GM12878 (cell line): ENCODE data around the gene NOS1. TPM values are rescaled to one million over a fixed set of nuclear protein-coding genes. Genes with fewer than 3 reads are reported as not detected.

Experiments used
- ATAC-seq: fragments of 200-7000 bp; cut with Tn5 transposase; 3 replicates; pipeline ENCODE4 v1.9.1; 2020; ENCODE audit warnings: mild to moderate bottlenecking, moderate library complexity
- BruUV-seq: library from RNA; stranded (reverse); fragments of 400-500 nt; replicated peaks from 2 replicates; lab custom pipeline; 2021; lab: Mats Ljungman, UMichigan
- CTCF ChIA-PET: fragments of 300-600 bp; sonication (Branson Sonifier 250); formaldehyde crosslinking; extraction: SDS; loops from one replicate; lab custom pipeline; 2021; ENCODE audit warnings: inconsistent platforms; lab: Yijun Ruan, JAX
- POLR2A ChIA-PET: fragments of 350-600 bp; formaldehyde crosslinking; extraction: SDS; loops from one replicate; lab custom pipeline; 2021; ENCODE audit warnings: inconsistent platforms; lab: Charles Lee
- RAD21 ChIA-PET: fragments of 300-600 bp; sonication (Branson Sonifier 250); formaldehyde crosslinking; loops from one replicate; lab custom pipeline; 2023; ENCODE audit warnings: antibody characterized with exemption; ENCODE audit not compliant: unreplicated experiment; lab: Charles Lee
- SMC1A ChIA-PET: fragments of 300-600 bp; sonication (Branson Sonifier 250); formaldehyde crosslinking; loops from one replicate; lab custom pipeline; 2023; ENCODE audit not compliant: unreplicated experiment, uncharacterized antibody; lab: Charles Lee
- DNase-seq: peaks from one replicate; pipeline ENCODE4 v3.0.0-alpha.2; 2011; ENCODE audit warnings: low read depth, low spot score
- FAIRE-seq: peaks from 3 replicates; lab custom pipeline; 2011; peaks lifted over from hg19 to GRCh38; lab: Jason Lieb, UNC
- H2AFZ ChIP-seq: 2 replicates; pipeline ENCODE4 v1.6.0; 2011; ENCODE audit warnings: low read depth, low read length, control low read depth; ENCODE audit not compliant: control insufficient read depth
- H3K27ac ChIP-seq: 2 replicates; pipeline ENCODE4 v1.5.1; 2011; ENCODE audit warnings: control low read depth; ENCODE audit not compliant: control insufficient read depth, insufficient read depth
- H3K27me3 ChIP-seq, 2 experiments: replicated peaks in 1 of 2; 2 replicates each; pipeline versions ENCODE4 v1.6.0 to v1.6.1; 2011; ENCODE audit warnings: low read length in 1 of 2; ENCODE audit not compliant: control insufficient read depth in 2 of 2, insufficient read depth in 2 of 2
- H3K36me3 ChIP-seq, 2 experiments: 2 replicates each; pipeline ENCODE4 v1.5.1; 2011; ENCODE audit warnings: low read length in 1 of 2; ENCODE audit not compliant: control insufficient read depth in 2 of 2, insufficient read depth in 2 of 2
- H3K4me1 ChIP-seq: 2 replicates; pipeline ENCODE4 v1.6.1; 2011; ENCODE audit warnings: mild to moderate bottlenecking, low read length, moderate library complexity, mixed read lengths; ENCODE audit not compliant: control insufficient read depth, insufficient read depth
- H3K4me2 ChIP-seq: 2 replicates; pipeline ENCODE4 v1.6.0; 2011; ENCODE audit warnings: control low read depth; ENCODE audit not compliant: control insufficient read depth, insufficient read depth
- H3K4me3 ChIP-seq: fragments of 200-600 bp; sonication (generic); 2 replicates; pipeline ENCODE4 v1.5.1; 2016
- H3K79me2 ChIP-seq: 2 replicates; pipeline ENCODE4 v1.6.0; 2011; ENCODE audit warnings: low read length; ENCODE audit not compliant: control insufficient read depth, insufficient read depth
- H3K9ac ChIP-seq: 2 replicates; pipeline ENCODE4 v1.8.0; 2011; ENCODE audit warnings: low read length, control low read depth, mixed read lengths; ENCODE audit not compliant: control insufficient read depth, insufficient read depth
- H3K9me3 ChIP-seq: replicated peaks from 3 replicates; pipeline ENCODE4 v1.5.1; 2011; ENCODE audit warnings: mild to moderate bottlenecking, low read length; ENCODE audit not compliant: control insufficient read depth, insufficient read depth
- H4K20me1 ChIP-seq: 2 replicates; pipeline ENCODE4 v1.6.0; 2011; ENCODE audit not compliant: control insufficient read depth, insufficient read depth
- BCL3 ChIP-seq: IDR thresholded peaks from 2 replicates; pipeline ENCODE4 v1.6.1; 2011; ENCODE audit warnings: borderline replicate concordance, low read depth, mild to moderate bottlenecking, moderate library complexity, low read length; ENCODE audit not compliant: insufficient read depth, poor library complexity, severe bottlenecking
- CREM ChIP-seq: IDR thresholded peaks from 2 replicates; pipeline ENCODE4 v1.6.1; 2014; ENCODE audit warnings: antibody characterized with exemption, low read depth
- IRF4 ChIP-seq: IDR thresholded peaks from 2 replicates; pipeline ENCODE4 v1.6.1; 2011; ENCODE audit warnings: low read depth, low read length
- KAT2A ChIP-seq: conservative IDR thresholded peaks from 2 replicates; pipeline ENCODE4 v1.6.1; 2011; ENCODE audit warnings: low read depth, low read length; ENCODE audit not compliant: control insufficient read depth
- MYC ChIP-seq: IDR thresholded peaks from 2 replicates; pipeline ENCODE4 v1.6.1; 2011; ENCODE audit warnings: mild to moderate bottlenecking, low read length, moderate library complexity, inconsistent platforms; ENCODE audit not compliant: insufficient read depth, insufficient replicate concordance, insufficient read length, severe bottlenecking
- PAX5 ChIP-seq: IDR thresholded peaks from 2 replicates; pipeline ENCODE4 v1.6.1; 2011; ENCODE audit warnings: low read depth, low read length, borderline replicate concordance
- PAX8 ChIP-seq: fragments of 450-650 bp; IDR thresholded peaks from 2 replicates; pipeline ENCODE4 v1.6.1; 2017; ENCODE audit warnings: mild to moderate bottlenecking, moderate library complexity
- POLR2AphosphoS5 ChIP-seq: IDR thresholded peaks from 2 replicates; pipeline ENCODE4 v1.6.1; 2011; ENCODE audit warnings: mild to moderate bottlenecking, low read length, inconsistent platforms
- PRDM15 ChIP-seq: fragments of 450-650 bp; formaldehyde crosslinking; IDR thresholded peaks from 2 replicates; pipeline ENCODE4 v1.4.0; 2020; ENCODE audit warnings: mild to moderate bottlenecking, moderate library complexity
- SREBF2 ChIP-seq: IDR thresholded peaks from 2 replicates; pipeline ENCODE4 v1.6.1; 2012; ENCODE audit warnings: mild to moderate bottlenecking, low read length
- TBL1XR1 ChIP-seq: IDR thresholded peaks from 2 replicates; pipeline ENCODE4 v1.6.1; 2012; ENCODE audit warnings: low read depth, low read length, improper control_type of control experiment
- WGBS: methylation state at CpG from one replicate; pipeline ENCODE4 v1.1.6; 2016; ENCODE audit warnings: low lambda C conversion rate; ENCODE audit not compliant: insufficient replicate concordance, insufficient coverage; ENCODE audit errors: missing lambda C conversion rate; 5-methylcytosine and 5-hydroxymethylcytosine counted together
- in situ Hi-C: fragments of 300-500 bp; cut with MboI; formaldehyde crosslinking; loops from 9 replicates; pipeline ENCODE4 v1.14.3; 2018; ENCODE audit warnings: mixed read lengths
- intact Hi-C: fragments of 100-400 bp; cut with micrococcal nuclease; formaldehyde crosslinking; loops from one replicate; pipeline ENCODE4 v1.14.2; 2022; ENCODE audit not compliant: unreplicated experiment
- polyA plus RNA-seq, 11 experiments: library from polyadenylated mRNA; depleted of rRNA in 4 of 11; unstranded in 6 of 11; stranded (reverse) in 5 of 11; fragments of >200 nt; fragmentation: Nextera tagmentation in 4 of 11; fragmentation: Illumina TruSeq in 1 of 11; extraction: Ambion mirVana in 4 of 11; extraction: Trizol in 1 of 11; gene quantifications; 1 replicate in 1 of 11; 2 replicates in 10 of 11; pipeline versions ENCODE4 v1.2.1 to v1.2.3, GENCODE V29; 2011 to 2016; ENCODE audit warnings: inconsistent platforms in 2 of 11, missing spikeins in 2 of 11, low read depth in 1 of 11
- total RNA-seq, 4 experiments: library from RNA; depleted of rRNA in 3 of 4; stranded (reverse); fragments of >200 nt in 3 of 4; fragmentation: Illumina TruSeq in 1 of 4; extraction: Trizol in 1 of 4; gene quantifications; 2 replicates each; pipeline versions ENCODE4 v1.2.1 to v1.2.3, GENCODE V29; 2013 to 2021
- TF ChIP-seq, protein P1 (sequence below): IDR thresholded peaks from 2 replicates; pipeline ENCODE4 v1.6.1; 2012; ENCODE audit warnings: low read length, inconsistent platforms
- TF ChIP-seq, protein P2 (sequence below): fragments of 450-650 bp; IDR thresholded peaks from 2 replicates; pipeline ENCODE4 v1.6.1; 2017; ENCODE audit warnings: mild to moderate bottlenecking, low read depth, inconsistent platforms; ENCODE audit not compliant: poor library complexity, severe bottlenecking

The NOS1 gene
- total and polyA plus RNA-seq, 10 of the 15 experiments (the other 5 are each of a cell fraction or from before 2014, with no cell fraction given): under 0.01 to 0.04 (median 0.01) TPM; not detected in 7

DNA sequence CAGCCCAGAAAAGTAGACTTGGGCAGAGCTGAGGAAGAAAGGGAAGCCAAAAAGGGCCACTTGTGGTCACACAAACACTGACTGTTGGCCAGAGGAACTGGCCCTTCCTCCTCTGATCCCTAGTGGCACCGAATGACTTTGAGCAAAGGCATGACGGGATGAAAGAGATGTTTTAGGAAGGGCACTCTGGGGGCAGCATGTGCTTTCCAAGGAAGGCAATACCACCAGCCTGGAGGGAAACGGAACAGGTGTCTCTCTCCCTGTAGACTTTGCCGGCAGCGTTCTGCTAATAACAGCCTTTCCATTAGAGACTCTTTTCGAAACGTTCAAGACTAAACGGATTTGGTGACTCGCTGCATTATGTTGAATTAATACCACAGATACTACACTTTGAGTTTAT, 158.9 kb downstream of the NOS1 start (continued):
- TF ChIP-seq BCL3: no peak
- no peak for TF ChIP-seq POLR2AphosphoS5
- no peak for TF ChIP-seq PAX5
- TF ChIP-seq SREBF2: no peak
- no peak for TF ChIP-seq MYC
- TF ChIP-seq PAX8: no peak
- no peak for TF ChIP-seq CREM
- no peak for TF ChIP-seq IRF4
- TF ChIP-seq, protein P1, sequence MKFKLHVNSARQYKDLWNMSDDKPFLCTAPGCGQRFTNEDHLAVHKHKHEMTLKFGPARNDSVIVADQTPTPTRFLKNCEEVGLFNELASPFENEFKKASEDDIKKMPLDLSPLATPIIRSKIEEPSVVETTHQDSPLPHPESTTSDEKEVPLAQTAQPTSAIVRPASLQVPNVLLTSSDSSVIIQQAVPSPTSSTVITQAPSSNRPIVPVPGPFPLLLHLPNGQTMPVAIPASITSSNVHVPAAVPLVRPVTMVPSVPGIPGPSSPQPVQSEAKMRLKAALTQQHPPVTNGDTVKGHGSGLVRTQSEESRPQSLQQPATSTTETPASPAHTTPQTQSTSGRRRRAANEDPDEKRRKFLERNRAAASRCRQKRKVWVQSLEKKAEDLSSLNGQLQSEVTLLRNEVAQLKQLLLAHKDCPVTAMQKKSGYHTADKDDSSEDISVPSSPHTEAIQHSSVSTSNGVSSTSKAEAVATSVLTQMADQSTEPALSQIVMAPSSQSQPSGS: no peak
- TF ChIP-seq KAT2A: no peak
- TF ChIP-seq, all 136 proteins: peak for 0

DNA sequence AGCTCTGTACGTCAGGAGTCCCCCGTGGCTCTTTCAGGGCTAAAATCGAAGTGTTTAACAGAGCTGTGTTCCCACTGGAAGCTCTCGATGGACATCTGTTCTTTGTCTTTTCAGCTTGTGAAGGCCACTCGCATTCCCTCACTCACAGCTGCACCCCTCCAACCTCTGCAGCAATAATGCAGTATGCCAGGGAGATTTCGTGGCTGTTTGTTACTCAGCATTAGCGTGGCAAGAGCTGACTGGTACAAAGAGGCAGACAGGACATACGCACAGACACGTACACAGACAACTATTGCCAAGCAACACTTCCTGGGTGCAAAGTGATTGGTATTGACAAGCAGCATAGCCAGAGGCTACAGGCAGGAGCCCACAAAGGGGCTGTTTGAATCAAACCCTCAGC, 159.4 kb downstream of the NOS1 start:
- no peak for DNase-seq
- no peaks in the 10 kb centered on the region for H3K79me2 ChIP-seq
- H4K20me1 ChIP-seq: no peaks in the 10 kb centered on the region
- BruUV-seq: no TSS peak
- ATAC-seq: no peak
- H3K27ac ChIP-seq: no peak overlapping the region
- ChIA-PET POLR2A (no interaction called here), RAD21 (no interaction called here), CTCF (interaction anchor here (3.6 kb wide), 1 partner anchor 9 kb away, joined by 11 read pairs; no protein-coding TSS in a partner anchor), SMC1A (interaction anchor here (1.3 kb wide), 1 partner anchor 11 kb away, joined by 3 read pairs; no protein-coding TSS in a partner anchor)
- H3K9me3 ChIP-seq: no peaks in the 10 kb centered on the region
- no peaks in the 10 kb centered on the region; a peak in 1 of 4 replicates for H3K27me3 ChIP-seq
- FAIRE-seq: no peak
- in situ Hi-C loops (no loop called here), intact Hi-C loops (no loop called here)
- no peak overlapping the region for H3K4me2 ChIP-seq
- H3K4me1 ChIP-seq: no peaks in the 10 kb centered on the region
- no peak overlapping the region for H3K9ac ChIP-seq
- no peaks in the 10 kb centered on the region for H3K36me3 ChIP-seq
- no peak overlapping the region for H2AFZ ChIP-seq
- 46% methylated on average over 9 of the region's 9 CpGs for WGBS
- H3K4me3 ChIP-seq: no peak overlapping the region
- TF ChIP-seq TBL1XR1 (no peak), POLR2AphosphoS5 (no peak), PRDM15 (CRISPR knock-in tag) (no peak)
- TF ChIP-seq, protein P2, sequence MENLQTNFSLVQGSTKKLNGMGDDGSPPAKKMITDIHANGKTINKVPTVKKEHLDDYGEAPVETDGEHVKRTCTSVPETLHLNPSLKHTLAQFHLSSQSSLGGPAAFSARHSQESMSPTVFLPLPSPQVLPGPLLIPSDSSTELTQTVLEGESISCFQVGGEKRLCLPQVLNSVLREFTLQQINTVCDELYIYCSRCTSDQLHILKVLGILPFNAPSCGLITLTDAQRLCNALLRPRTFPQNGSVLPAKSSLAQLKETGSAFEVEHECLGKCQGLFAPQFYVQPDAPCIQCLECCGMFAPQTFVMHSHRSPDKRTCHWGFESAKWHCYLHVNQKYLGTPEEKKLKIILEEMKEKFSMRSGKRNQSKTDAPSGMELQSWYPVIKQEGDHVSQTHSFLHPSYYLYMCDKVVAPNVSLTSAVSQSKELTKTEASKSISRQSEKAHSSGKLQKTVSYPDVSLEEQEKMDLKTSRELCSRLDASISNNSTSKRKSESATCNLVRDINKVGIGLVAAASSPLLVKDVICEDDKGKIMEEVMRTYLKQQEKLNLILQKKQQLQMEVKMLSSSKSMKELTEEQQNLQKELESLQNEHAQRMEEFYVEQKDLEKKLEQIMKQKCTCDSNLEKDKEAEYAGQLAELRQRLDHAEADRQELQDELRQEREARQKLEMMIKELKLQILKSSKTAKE: no peak
